ENCODE data around the gene ROBO1. TPM values are rescaled to one million over a fixed set of nuclear protein-coding genes. Genes with fewer than 3 reads are reported as not detected.

The ROBO1 gene
- total RNA-seq, 1 donor = 69.8 TPM

GRCh38 chr3:78937475-78937874 lies 830.3 kb downstream of the ROBO1 start:
- Histone ChIP-seq H3K27ac (ENCODE audit: low read depth, low read length) (no peak overlapping the region), H3K79me2 (ENCODE audit: insufficient read depth, low read length) (peaks cover 3% of the 10 kb centered on the region), H3K27me3 (ENCODE audit: insufficient read depth, low read length) (no peaks in the 10 kb centered on the region), H3K4me3 (ENCODE audit: insufficient read depth, low read length) (no peak overlapping the region), H3K4me1 (ENCODE audit: insufficient read depth, low read length) (peaks cover 13% of the 10 kb centered on the region), H3K36me3 (ENCODE audit: insufficient read depth, low read length) (peaks cover 4% of the 10 kb centered on the region), H4K20me1 (ENCODE audit: insufficient read depth, low read length) (no peaks in the 10 kb centered on the region), H3K4me2 (ENCODE audit: insufficient read depth, low read length) (no peak overlapping the region), H2AFZ (ENCODE audit: low read length) (no peak overlapping the region), H3K9me3 (ENCODE audit: low read depth, low read length) (no peaks in the 10 kb centered on the region)
- DNase-seq (ENCODE audit: insufficient read length, low spot score, missing footprints) = no peak
- no peak for TF ChIP-seq CTCF (IDR thresholded peaks at IDR 0.05; ENCODE audit: extremely low read depth, low read depth, low read length)

DNA sequence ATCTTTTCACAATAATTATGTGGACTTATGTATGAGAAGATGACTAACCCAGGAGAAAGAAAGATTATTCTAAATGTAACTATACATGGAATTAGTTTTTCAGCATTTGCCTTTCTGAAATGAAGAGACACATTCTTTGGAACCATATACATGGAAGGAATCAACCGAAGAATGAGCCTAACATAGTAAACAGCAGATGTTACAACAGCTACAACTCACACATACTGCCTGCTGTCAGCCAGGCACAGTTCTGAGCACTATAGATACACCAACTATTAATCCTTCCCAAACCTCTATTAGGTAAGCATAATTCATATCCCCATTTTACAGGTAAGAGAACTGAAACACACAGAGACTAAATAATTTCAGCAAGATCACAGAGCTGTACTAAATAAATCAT lies 840.0 kb downstream of the ROBO1 start:
- Histone ChIP-seq H4K20me1 (ENCODE audit: insufficient read depth, low read length) (no peaks in the 10 kb centered on the region), H2AFZ (ENCODE audit: low read length) (no peak overlapping the region), H3K27ac (ENCODE audit: low read depth, low read length) (no peak overlapping the region), H3K36me3 (ENCODE audit: insufficient read depth, low read length) (no peaks in the 10 kb centered on the region), H3K4me2 (ENCODE audit: insufficient read depth, low read length) (no peak overlapping the region), H3K27me3 (ENCODE audit: insufficient read depth, low read length) (no peaks in the 10 kb centered on the region), H3K4me1 (ENCODE audit: insufficient read depth, low read length) (no peaks in the 10 kb centered on the region), H3K4me3 (ENCODE audit: insufficient read depth, low read length) (no peak overlapping the region), H3K79me2 (ENCODE audit: insufficient read depth, low read length) (no peaks in the 10 kb centered on the region), H3K9me3 (ENCODE audit: low read depth, low read length) (no peaks in the 10 kb centered on the region)
- DNase-seq (ENCODE audit: insufficient read length, low spot score, missing footprints) = no peak
- TF ChIP-seq CTCF (IDR thresholded peaks at IDR 0.05; ENCODE audit: extremely low read depth, low read depth, low read length) = no peak

- no peak overlapping the region for H2AFZ ChIP-seq (ENCODE audit: low read length)
Measured at GRCh38 chr3:78926523-78926922, 841.3 kb downstream of the ROBO1 start.

DNA sequence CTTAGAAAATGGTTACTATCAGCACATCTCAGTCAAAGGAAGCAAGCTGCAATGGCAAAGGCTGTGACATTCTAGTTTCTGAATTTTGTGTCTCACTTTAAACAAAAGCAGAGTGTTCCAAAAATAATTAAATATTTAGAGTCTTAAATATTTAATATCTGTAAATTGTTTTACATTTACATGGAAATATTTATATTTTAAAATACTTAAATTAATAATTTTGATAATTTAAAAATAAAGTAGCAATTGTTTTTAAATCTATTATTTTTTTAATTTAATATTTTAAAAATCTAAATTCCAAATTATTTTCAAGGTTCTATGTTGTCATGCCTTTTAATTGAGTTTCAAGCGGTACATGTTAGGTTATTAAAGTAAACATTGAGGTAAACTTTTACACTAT lies 843.1 kb downstream of the ROBO1 start:
- H4K20me1 ChIP-seq (ENCODE audit: insufficient read depth, low read length) = no peaks in the 10 kb centered on the region
- H3K4me3 ChIP-seq (ENCODE audit: insufficient read depth, low read length) = no peak overlapping the region
- no peak for TF ChIP-seq CTCF (IDR thresholded peaks at IDR 0.05; ENCODE audit: extremely low read depth, low read depth, low read length)
- H3K36me3 ChIP-seq (ENCODE audit: insufficient read depth, low read length) = no peaks in the 10 kb centered on the region
- no peak overlapping the region for H3K27ac ChIP-seq (ENCODE audit: low read depth, low read length)
- no peak for DNase-seq (ENCODE audit: insufficient read length, low spot score, missing footprints)
- no peaks in the 10 kb centered on the region for H3K9me3 ChIP-seq (ENCODE audit: low read depth, low read length)
- no peaks in the 10 kb centered on the region for H3K79me2 ChIP-seq (ENCODE audit: insufficient read depth, low read length)
- H2AFZ ChIP-seq (ENCODE audit: low read length) = no peak overlapping the region
- H3K27me3 ChIP-seq (ENCODE audit: insufficient read depth, low read length) = no peaks in the 10 kb centered on the region
- no peak overlapping the region for H3K4me2 ChIP-seq (ENCODE audit: insufficient read depth, low read length)
- no peaks in the 10 kb centered on the region for H3K4me1 ChIP-seq (ENCODE audit: insufficient read depth, low read length)

More at GRCh38 chr3:78926523-78926922, 841.3 kb downstream of the ROBO1 start:
- no peaks in the 10 kb centered on the region for H3K36me3 ChIP-seq (ENCODE audit: insufficient read depth, low read length)
- H3K4me3 ChIP-seq (ENCODE audit: insufficient read depth, low read length) = no peak overlapping the region
- H3K9me3 ChIP-seq (ENCODE audit: low read depth, low read length) = no peaks in the 10 kb centered on the region
- H3K27ac ChIP-seq (ENCODE audit: low read depth, low read length) = no peak overlapping the region
- TF ChIP-seq CTCF (IDR thresholded peaks at IDR 0.05; ENCODE audit: extremely low read depth, low read depth, low read length) = no peak
- H3K27me3 ChIP-seq (ENCODE audit: insufficient read depth, low read length) = no peaks in the 10 kb centered on the region
- H4K20me1 ChIP-seq (ENCODE audit: insufficient read depth, low read length) = no peaks in the 10 kb centered on the region
- no peaks in the 10 kb centered on the region for H3K79me2 ChIP-seq (ENCODE audit: insufficient read depth, low read length)
- no peaks in the 10 kb centered on the region for H3K4me1 ChIP-seq (ENCODE audit: insufficient read depth, low read length)
- H3K4me2 ChIP-seq (ENCODE audit: insufficient read depth, low read length) = no peak overlapping the region
- no peak for DNase-seq (ENCODE audit: insufficient read length, low spot score, missing footprints)
